Measurements from ENCODE around the gene MYO1D.

MYO1D gene

DNA sequence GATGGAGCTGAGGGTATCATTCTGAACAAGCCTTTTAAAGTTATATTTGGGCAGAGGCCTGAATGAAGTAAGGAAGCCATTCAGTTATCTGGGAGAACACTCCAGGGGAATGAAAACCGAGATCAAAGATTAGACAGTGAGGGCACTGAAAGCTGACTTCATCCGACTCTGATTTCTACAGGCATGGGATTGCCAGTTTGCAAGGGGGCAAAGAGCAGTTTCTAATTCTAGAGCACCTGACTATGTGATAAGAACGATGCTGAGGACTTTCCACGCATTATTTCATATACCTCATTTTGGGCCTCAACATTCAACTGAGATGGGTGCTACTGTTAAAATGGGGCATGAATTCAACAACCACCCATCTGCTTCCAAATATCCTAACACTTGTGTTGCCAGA is 254.4 kb downstream of the MYO1D start:
- Histone ChIP-seq H3K27ac (no peak overlapping the region), H3K4me3 (ENCODE audit: low read depth, low read length) (no peak overlapping the region), H3K36me3 (no peaks in the 10 kb centered on the region), H3K27me3 (ENCODE audit: insufficient read depth, low read depth, severe bottlenecking) (no peaks in the 10 kb centered on the region), H3K9me3 (ENCODE audit: severe bottlenecking) (no peaks in the 10 kb centered on the region)
- DNase-seq: no peak
- TF ChIP-seq, protein P1, sequence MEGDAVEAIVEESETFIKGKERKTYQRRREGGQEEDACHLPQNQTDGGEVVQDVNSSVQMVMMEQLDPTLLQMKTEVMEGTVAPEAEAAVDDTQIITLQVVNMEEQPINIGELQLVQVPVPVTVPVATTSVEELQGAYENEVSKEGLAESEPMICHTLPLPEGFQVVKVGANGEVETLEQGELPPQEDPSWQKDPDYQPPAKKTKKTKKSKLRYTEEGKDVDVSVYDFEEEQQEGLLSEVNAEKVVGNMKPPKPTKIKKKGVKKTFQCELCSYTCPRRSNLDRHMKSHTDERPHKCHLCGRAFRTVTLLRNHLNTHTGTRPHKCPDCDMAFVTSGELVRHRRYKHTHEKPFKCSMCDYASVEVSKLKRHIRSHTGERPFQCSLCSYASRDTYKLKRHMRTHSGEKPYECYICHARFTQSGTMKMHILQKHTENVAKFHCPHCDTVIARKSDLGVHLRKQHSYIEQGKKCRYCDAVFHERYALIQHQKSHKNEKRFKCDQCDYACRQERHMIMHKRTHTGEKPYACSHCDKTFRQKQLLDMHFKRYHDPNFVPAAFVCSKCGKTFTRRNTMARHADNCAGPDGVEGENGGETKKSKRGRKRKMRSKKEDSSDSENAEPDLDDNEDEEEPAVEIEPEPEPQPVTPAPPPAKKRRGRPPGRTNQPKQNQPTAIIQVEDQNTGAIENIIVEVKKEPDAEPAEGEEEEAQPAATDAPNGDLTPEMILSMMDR (IDR thresholded peaks at IDR 0.05; ENCODE audit: low read depth, low read length): no peak

DNA sequence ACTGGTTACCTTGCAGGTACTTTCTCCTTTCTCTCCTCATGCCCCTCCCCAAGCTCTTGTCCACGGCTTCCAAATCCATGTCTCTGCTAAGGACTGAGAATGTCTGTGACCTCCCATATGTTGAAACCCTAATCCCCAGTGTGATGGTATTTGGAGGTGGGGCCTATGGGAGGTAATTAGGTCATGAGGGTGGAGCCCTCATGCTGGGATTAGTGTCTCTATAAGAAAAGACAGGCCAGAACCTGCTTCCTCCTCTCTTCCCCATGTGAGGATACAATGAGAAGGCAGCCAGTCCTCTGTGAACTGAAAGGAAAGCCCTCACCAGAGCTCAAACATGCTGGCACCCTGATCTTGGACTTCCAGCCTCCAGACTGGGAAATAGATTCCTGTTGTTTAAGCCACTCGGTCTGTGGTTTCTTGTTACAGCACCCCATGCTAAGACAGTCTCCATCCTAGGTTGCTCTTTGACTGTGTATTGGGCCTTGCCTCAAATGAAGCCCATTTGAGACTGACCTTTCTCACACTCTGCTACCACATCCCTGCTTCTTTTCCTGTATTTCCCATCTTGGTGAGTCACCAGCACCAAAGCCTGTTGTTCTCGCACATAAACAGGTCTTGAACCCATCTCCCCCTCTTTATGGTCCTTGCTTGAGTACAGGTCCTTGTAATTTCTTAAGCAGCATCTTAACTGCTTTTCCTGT is 255.2 kb downstream of the MYO1D start:
- TF ChIP-seq, protein P1 (IDR thresholded peaks at IDR 0.05; ENCODE audit: low read depth, low read length): no peak
- no peaks in the 10 kb centered on the region for H3K9me3 ChIP-seq (ENCODE audit: severe bottlenecking)
- H3K4me3 ChIP-seq (ENCODE audit: low read depth, low read length): no peak overlapping the region
- H3K27ac ChIP-seq: no peak overlapping the region
- no peaks in the 10 kb centered on the region for H3K27me3 ChIP-seq (ENCODE audit: insufficient read depth, low read depth, severe bottlenecking)
- no peak for DNase-seq
- no peaks in the 10 kb centered on the region for H3K36me3 ChIP-seq

DNA sequence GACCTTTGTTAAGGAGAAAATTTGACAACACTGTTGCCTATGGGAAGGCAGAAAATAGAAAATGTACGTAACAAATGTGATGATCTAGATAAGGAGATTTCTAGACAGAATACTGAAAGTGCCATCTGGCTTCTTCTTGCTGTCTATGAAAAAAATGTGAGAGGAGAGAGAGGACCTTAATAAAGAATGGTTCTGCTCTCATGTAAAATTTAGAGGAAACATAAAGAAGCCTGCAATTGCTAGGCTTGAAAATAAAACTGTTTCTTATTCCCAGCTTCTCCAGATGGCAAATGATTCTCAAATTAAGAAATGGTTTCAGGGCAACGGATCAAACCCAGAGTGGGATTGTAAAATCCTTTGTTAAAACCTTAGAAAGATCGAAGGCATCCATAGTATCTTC is 261.6 kb downstream of the MYO1D start:
- no peak overlapping the region for H3K4me3 ChIP-seq (ENCODE audit: low read depth, low read length)
- H3K27me3 ChIP-seq (ENCODE audit: insufficient read depth, low read depth, severe bottlenecking): no peaks in the 10 kb centered on the region
- H3K9me3 ChIP-seq (ENCODE audit: severe bottlenecking): no peaks in the 10 kb centered on the region
- TF ChIP-seq, protein P1 (IDR thresholded peaks at IDR 0.05; ENCODE audit: low read depth, low read length): no peak
- peak overlapping the region; percentile 49 for H3K27ac ChIP-seq
- DNase-seq: no peak
- no peaks in the 10 kb centered on the region for H3K36me3 ChIP-seq

DNA sequence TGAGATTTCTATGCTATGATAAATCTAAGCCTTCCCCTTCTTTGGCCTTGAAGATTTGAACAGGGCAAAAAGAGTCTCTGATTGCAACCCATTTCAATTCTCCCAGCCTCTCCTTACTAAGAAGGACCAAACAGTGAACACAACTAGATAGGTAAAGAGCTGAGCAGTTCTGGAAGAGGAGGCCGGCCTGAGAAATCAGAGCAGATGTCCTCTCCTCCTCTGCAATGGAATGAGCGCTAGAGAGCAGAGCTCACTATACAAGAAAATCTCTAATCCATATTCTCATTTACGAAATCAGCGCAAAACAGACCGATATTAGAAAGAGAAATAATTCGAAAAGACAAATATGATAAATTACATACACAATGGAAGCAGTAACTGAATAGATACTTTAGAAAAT is 266.0 kb downstream of the MYO1D start:
- H3K9me3 ChIP-seq (ENCODE audit: severe bottlenecking): no peaks in the 10 kb centered on the region
- no peak overlapping the region for H3K4me3 ChIP-seq (ENCODE audit: low read depth, low read length)
- TF ChIP-seq, protein P1 (IDR thresholded peaks at IDR 0.05; ENCODE audit: low read depth, low read length): peak; percentile 33; the same call in 1 of the 2 replicates
- peak; percentile 52 for DNase-seq
- H3K27ac ChIP-seq: peak overlapping the region; percentile 73
- no peaks in the 10 kb centered on the region for H3K36me3 ChIP-seq
- no peaks in the 10 kb centered on the region for H3K27me3 ChIP-seq (ENCODE audit: insufficient read depth, low read depth, severe bottlenecking)

DNA sequence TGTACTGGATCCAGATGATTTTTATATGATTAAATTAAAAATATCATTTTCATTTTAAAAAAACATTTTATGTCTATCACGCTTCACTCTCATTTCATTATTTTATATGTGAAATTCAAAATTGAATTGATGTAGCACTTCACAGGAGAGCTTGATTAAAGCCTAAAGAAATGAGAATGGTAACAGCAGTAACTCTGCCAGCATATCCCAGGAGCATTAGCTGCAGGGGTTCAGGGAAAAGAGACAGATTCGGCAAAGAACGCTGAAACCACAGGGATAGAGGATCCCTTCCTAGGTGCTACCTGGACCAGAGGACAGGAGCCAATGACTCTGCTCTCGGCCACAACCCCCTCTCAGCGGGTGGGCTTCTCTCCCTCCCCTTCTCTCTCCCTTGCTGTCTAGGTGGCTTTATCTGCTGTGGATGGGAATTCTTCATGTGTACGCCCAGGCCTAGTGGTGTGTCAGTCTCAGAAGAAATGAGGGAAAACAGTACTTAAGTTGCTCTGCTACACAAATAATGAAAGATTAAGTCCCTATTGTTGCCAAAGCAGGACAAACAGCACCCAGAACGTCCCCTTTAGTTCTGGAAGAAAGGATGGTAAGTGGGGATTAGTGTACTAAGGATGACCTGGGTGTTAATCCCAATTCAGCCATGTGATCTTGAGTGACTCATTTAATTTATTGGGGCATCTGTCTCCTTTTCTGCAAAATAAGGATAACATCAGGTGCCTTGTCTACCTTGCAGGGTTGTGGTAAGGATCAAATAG is 266.9 kb downstream of the MYO1D start:
- no peaks in the 10 kb centered on the region for H3K36me3 ChIP-seq
- no peaks in the 10 kb centered on the region for H3K27me3 ChIP-seq (ENCODE audit: insufficient read depth, low read depth, severe bottlenecking)
- peak; percentile 83 for DNase-seq
- TF ChIP-seq, protein P1 (IDR thresholded peaks at IDR 0.05; ENCODE audit: low read depth, low read length): no peak
- peak overlapping the region; percentile 18 for H3K4me3 ChIP-seq (ENCODE audit: low read depth, low read length)
- peak overlapping the region; percentile 73 for H3K27ac ChIP-seq
- H3K9me3 ChIP-seq (ENCODE audit: severe bottlenecking): no peaks in the 10 kb centered on the region

Data from WERI-Rb-1 (cell line).